GM12891 (cell line): ENCODE measurements around the gene ARSG.

Experiments used
- POLR2A ChIP-seq: IDR thresholded peaks from 2 replicates; pipeline ENCODE4 v1.6.1; 2011; ENCODE audit warnings: low read depth, low read length, control low read depth
- POLR2AphosphoS5 ChIP-seq: IDR thresholded peaks from 2 replicates; pipeline ENCODE4 v1.6.1; 2011; ENCODE audit warnings: low read depth, low read length, control low read depth
- TAF1 ChIP-seq: IDR thresholded peaks from 2 replicates; pipeline ENCODE4 v1.6.1; 2011; ENCODE audit warnings: low read depth, low read length, control low read depth

GRCh38 chr17:68329331-68329730, 38.0 kb downstream of the ARSG start:
- no peak for TF ChIP-seq POLR2AphosphoS5
- no peak for TF ChIP-seq POLR2A
- no peak for TF ChIP-seq TAF1
